ENCODE measurements around the gene NEK5.

Gene NEK5

GRCh38 chr13:51997186-51997585 is 131.7 kb downstream of the NEK5 start:
- no peak overlapping the region for H3K4me3 ChIP-seq (ENCODE audit: low read length in 2 of 2)
- no peaks in the 10 kb centered on the region for H3K27me3 ChIP-seq (ENCODE audit: control insufficient read depth in 2 of 2, insufficient read depth in 2 of 2, low read length in 2 of 2)
- H3K4me1 ChIP-seq (ENCODE audit: control insufficient read depth in 2 of 2, insufficient read depth in 2 of 2, low read length in 2 of 2), result peaks cover 5 to 19% of the 10 kb centered on the region in 2 donors
- no peaks in the 10 kb centered on the region for H3K36me3 ChIP-seq (ENCODE audit: control insufficient read depth in 2 of 2, insufficient read depth in 2 of 2, low read length in 2 of 2)
- no peak overlapping the region for H3K9ac ChIP-seq (ENCODE audit: low read depth in 1 of 2, low read length in 2 of 2)
- H3K9me3 ChIP-seq (ENCODE audit: control insufficient read depth in 2 of 2, low read length in 2 of 2), result no peaks in the 10 kb centered on the region
- H3K27ac ChIP-seq (ENCODE audit: low read depth in 2 of 2, low read length in 2 of 2), result no peak overlapping the region

- no peak overlapping the region for H3K9ac ChIP-seq (ENCODE audit: low read depth in 1 of 2, low read length in 2 of 2)
- H3K4me1 ChIP-seq (ENCODE audit: control insufficient read depth in 2 of 2, insufficient read depth in 2 of 2, low read length in 2 of 2), result peaks cover 5 to 19% of the 10 kb centered on the region in 2 donors
- peak overlapping the region; percentile 63 to 65 for H3K27ac ChIP-seq (ENCODE audit: low read depth in 2 of 2, low read length in 2 of 2)
These were observed 132.2 kb downstream of the NEK5 start for GRCh38 chr13:51996641-51997040.

DNA sequence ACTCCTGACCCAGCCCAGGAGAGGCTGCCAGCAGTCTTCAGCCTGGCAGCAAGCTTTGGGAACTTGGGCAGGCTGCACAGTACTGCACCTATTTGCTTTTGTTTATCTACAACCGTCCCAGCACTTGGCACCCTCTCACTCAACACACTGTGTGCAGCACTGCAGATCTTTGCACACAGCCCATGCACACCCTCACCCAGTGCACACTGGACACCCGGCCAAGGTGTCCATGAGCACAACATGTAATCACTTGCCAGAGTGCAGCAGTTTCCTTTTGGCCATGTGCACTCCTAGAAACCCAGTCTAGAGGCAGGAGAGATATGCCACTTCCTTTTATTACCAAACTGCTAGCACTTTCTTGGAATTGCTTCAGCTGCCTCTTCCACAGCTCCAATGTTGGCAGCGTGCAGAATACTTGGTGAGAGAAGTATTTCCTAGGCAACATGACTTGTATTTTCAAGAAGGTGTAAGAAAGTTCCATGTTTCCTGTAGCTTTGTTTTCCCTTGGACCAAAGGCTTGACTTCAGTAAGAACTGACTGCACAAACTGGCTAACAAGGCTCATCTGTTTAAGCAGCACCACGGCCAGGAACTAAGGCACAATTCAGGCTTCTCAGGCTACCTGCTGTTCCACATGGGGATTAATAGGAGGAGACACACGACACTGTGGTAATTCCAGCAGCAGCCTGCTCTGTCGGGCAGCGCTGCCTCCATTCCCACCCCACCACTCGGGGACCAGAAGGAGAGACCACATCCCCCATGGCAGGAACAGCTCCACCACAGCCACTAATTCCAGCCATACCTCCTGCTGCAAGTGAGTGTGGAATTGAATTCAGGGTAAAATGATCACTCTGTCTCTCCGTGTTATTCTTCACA is 133.0 kb downstream of the NEK5 start:
- H3K36me3 ChIP-seq (ENCODE audit: control insufficient read depth in 2 of 2, insufficient read depth in 2 of 2, low read length in 2 of 2), result no peaks in the 10 kb centered on the region
- peak overlapping the region in 1 of 2 donors; percentile 39 for H3K4me3 ChIP-seq (ENCODE audit: low read length in 2 of 2)
- H3K9ac ChIP-seq (ENCODE audit: low read depth in 1 of 2, low read length in 2 of 2), result peak overlapping the region; percentile 36 to 45
- H3K27me3 ChIP-seq (ENCODE audit: control insufficient read depth in 2 of 2, insufficient read depth in 2 of 2, low read length in 2 of 2), result no peaks in the 10 kb centered on the region
- H3K27ac ChIP-seq (ENCODE audit: low read depth in 2 of 2, low read length in 2 of 2), result peak overlapping the region; percentile 63 to 65
- peaks cover 5 to 19% of the 10 kb centered on the region in 2 donors for H3K4me1 ChIP-seq (ENCODE audit: control insufficient read depth in 2 of 2, insufficient read depth in 2 of 2, low read length in 2 of 2)
- H3K9me3 ChIP-seq (ENCODE audit: control insufficient read depth in 2 of 2, low read length in 2 of 2), result no peaks in the 10 kb centered on the region

More at GRCh38 chr13:51996641-51997040, 132.2 kb downstream of the NEK5 start:
- Histone ChIP-seq H3K27me3 (ENCODE audit: control insufficient read depth in 2 of 2, insufficient read depth in 2 of 2, low read length in 2 of 2) (no peaks in the 10 kb centered on the region), H3K9me3 (ENCODE audit: control insufficient read depth in 2 of 2, low read length in 2 of 2) (no peaks in the 10 kb centered on the region), H3K4me3 (ENCODE audit: low read length in 2 of 2) (no peak overlapping the region), H3K36me3 (ENCODE audit: control insufficient read depth in 2 of 2, insufficient read depth in 2 of 2, low read length in 2 of 2) (no peaks in the 10 kb centered on the region)

DNA sequence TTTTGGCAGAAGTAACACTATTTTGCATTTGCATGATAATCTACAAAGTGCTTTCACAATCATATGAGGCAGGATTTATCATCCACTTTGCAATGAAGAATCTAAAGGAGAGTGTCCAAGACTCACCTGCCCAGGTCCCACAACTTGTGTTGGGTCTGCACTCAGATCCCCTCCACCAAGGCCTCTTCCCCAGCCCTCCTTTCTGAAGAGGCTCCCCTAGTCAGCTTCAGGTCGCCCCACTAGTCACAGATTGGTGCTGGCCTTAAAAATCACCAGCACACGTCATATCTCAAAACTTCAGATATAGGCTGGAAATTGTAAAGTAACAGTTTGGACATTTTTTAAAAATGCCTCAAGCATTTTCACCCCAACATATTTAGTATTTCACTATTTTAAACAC is 135.2 kb downstream of the NEK5 start:
- Histone ChIP-seq H3K27me3 (ENCODE audit: control insufficient read depth in 2 of 2, insufficient read depth in 2 of 2, low read length in 2 of 2) (no peaks in the 10 kb centered on the region), H3K27ac (ENCODE audit: low read depth in 2 of 2, low read length in 2 of 2) (no peak overlapping the region), H3K9ac (ENCODE audit: low read depth in 1 of 2, low read length in 2 of 2) (no peak overlapping the region), H3K4me1 (ENCODE audit: control insufficient read depth in 2 of 2, insufficient read depth in 2 of 2, low read length in 2 of 2) (peaks cover 5 to 19% of the 10 kb centered on the region in 2 donors), H3K9me3 (ENCODE audit: control insufficient read depth in 2 of 2, low read length in 2 of 2) (no peaks in the 10 kb centered on the region), H3K4me3 (ENCODE audit: low read length in 2 of 2) (no peak overlapping the region), H3K36me3 (ENCODE audit: control insufficient read depth in 2 of 2, insufficient read depth in 2 of 2, low read length in 2 of 2) (no peaks in the 10 kb centered on the region)

DNA sequence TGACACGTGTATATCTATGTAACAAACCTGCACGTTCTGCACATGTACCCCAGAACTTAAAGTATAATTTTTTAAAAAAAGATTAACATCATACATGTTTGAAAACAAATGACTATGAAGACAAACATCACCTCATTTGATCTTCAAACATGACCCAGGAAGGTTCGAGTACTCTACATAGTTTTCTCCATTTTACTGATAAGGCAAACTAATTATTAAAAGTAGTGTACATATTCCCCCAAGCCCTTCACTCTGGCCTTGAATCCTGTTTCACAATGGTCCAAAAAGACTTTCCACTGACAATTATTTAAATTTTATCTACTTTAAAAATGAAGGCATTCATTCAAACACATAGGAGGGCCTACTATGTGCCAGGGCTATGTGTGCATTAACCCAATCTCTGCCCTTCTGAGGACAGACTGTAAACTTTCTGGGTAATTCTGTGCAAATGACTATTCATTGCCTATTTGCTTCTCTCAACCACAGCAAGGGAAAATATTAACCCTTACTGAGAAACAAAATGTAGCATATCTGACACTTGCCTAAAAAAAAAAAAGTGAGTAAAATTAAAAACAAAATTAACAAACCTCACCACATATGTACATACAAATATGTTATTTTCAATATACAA is 139.8 kb downstream of the NEK5 start:
- H3K27me3 ChIP-seq (ENCODE audit: control insufficient read depth in 2 of 2, insufficient read depth in 2 of 2, low read length in 2 of 2), result no peaks in the 10 kb centered on the region
- no peak overlapping the region for H3K4me3 ChIP-seq (ENCODE audit: low read length in 2 of 2)
- no peaks in the 10 kb centered on the region for H3K4me1 ChIP-seq (ENCODE audit: control insufficient read depth in 2 of 2, insufficient read depth in 2 of 2, low read length in 2 of 2)
- H3K9me3 ChIP-seq (ENCODE audit: control insufficient read depth in 2 of 2, low read length in 2 of 2), result no peaks in the 10 kb centered on the region
- H3K36me3 ChIP-seq (ENCODE audit: control insufficient read depth in 2 of 2, insufficient read depth in 2 of 2, low read length in 2 of 2), result no peaks in the 10 kb centered on the region
- no peak overlapping the region for H3K27ac ChIP-seq (ENCODE audit: low read depth in 2 of 2, low read length in 2 of 2)
- no peak overlapping the region for H3K9ac ChIP-seq (ENCODE audit: low read depth in 1 of 2, low read length in 2 of 2)
